Upper lobe of right lung (tissue), 1 donor: Measurements from ENCODE around the gene CHKA. TPM values are rescaled to one million over a fixed set of nuclear protein-coding genes. Genes with fewer than 3 reads are reported as not detected.

ENCODE experiments used
- ATAC-seq: fragments of 200-7000 bp; cut with Tn5 transposase; one replicate; pipeline ENCODE4 v1.9.1; 2020; ENCODE audit warnings: mild to moderate bottlenecking, moderate library complexity
- DNase-seq: peaks from one replicate; pipeline ENCODE4 v3.0.0-alpha.2; 2020
- H3K27ac ChIP-seq: fragments of 200-600 bp; one replicate; pipeline ENCODE4 v1.8.0; 2022
- H3K27me3 ChIP-seq: fragments of 200-600 bp; one replicate; pipeline ENCODE4 v1.8.0; 2022; ENCODE audit warnings: mild to moderate bottlenecking
- H3K36me3 ChIP-seq: fragments of 200-600 bp; one replicate; pipeline ENCODE4 v1.8.0; 2022
- H3K4me1 ChIP-seq: fragments of 200-600 bp; one replicate; pipeline ENCODE4 v1.8.0; 2022
- H3K4me3 ChIP-seq: fragments of 200-600 bp; one replicate; pipeline ENCODE4 v1.8.0; 2022; ENCODE audit warnings: mild to moderate bottlenecking
- H3K9me3 ChIP-seq: fragments of 200-600 bp; one replicate; pipeline ENCODE4 v1.8.0; 2022
- intact Hi-C: fragments of 100-400 bp; cut with DNase I; formaldehyde crosslinking; loops from one replicate; pipeline ENCODE4 v1.11.0; 2022
- total RNA-seq: library from RNA; stranded (reverse); fragmentation: NEBNext Ultra II Directional; extraction: Animal tissue kit (Norgen Biotek cat#: 25700); gene quantifications from one replicate; pipeline ENCODE4 v1.2.1, GENCODE V29; 2021
- TF ChIP-seq, protein P1 (sequence below): fragments of 200-600 bp; IDR thresholded peaks from one replicate; pipeline ENCODE4 v1.8.0; 2022; ENCODE audit warnings: antibody characterized with exemption
- donor health status: DM: no; HTN: yes; CAD: no; lungs with severe emphysema.

Gene CHKA
- total RNA-seq, 1 donor from 2014 or later = 53.3 TPM

DNA sequence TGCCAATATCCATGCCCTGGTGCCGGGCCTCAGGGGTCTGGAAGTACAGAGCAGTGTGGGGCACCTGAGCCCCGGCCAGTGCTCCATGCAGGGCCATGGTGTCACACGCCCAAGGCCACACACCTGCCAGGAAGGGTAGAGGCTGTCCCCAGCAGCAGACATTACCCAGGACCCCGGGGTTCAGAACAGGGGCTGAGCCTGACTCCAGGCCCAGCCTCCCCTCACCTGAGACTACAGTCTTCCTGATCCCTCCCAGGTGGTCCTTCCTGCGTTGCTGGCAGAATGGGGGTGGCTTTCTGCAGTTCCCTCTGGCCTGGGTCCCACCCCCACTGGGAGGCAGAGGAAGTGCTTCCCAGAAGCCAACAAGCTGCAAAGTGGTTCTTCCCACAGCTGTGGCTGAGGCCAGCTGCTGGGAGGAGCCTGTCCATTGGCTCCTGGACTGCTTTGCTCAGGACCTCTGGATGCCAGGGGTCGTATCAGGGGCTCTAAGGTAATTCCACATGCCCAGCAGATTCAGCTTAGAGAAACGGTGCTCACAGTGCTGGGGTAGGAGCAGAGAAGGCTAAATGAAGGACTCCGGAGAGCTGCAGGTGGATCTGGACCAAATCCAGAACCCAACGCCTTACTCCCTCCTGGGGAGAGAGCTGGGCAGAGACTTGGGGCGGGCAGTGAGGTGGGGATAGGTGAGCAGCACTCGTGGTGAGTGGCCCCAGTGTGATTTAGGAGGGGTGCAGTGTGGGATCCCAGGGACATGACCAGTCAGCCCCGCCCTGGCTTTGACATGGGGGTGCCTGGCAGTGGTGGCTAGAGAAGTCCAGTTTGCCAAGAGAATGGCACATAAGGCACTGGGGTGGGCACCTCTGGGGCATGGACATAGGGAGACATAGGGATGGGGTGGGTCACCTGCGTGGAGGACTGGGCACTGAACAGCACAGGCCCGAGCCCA, 69.7 kb downstream of the CHKA start:
- H3K36me3 ChIP-seq = peaks cover 53% of the 10 kb centered on the region
- H3K27me3 ChIP-seq = no peaks in the 10 kb centered on the region
- no peaks in the 10 kb centered on the region for H3K9me3 ChIP-seq
- no peak overlapping the region for H3K27ac ChIP-seq
- intact Hi-C loops = no loop called here
- ATAC-seq (peak; percentile 5), DNase-seq (peak; percentile 62)
- TF ChIP-seq, protein P1, sequence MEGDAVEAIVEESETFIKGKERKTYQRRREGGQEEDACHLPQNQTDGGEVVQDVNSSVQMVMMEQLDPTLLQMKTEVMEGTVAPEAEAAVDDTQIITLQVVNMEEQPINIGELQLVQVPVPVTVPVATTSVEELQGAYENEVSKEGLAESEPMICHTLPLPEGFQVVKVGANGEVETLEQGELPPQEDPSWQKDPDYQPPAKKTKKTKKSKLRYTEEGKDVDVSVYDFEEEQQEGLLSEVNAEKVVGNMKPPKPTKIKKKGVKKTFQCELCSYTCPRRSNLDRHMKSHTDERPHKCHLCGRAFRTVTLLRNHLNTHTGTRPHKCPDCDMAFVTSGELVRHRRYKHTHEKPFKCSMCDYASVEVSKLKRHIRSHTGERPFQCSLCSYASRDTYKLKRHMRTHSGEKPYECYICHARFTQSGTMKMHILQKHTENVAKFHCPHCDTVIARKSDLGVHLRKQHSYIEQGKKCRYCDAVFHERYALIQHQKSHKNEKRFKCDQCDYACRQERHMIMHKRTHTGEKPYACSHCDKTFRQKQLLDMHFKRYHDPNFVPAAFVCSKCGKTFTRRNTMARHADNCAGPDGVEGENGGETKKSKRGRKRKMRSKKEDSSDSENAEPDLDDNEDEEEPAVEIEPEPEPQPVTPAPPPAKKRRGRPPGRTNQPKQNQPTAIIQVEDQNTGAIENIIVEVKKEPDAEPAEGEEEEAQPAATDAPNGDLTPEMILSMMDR = no peak
- no peaks in the 10 kb centered on the region for H3K4me1 ChIP-seq
- H3K4me3 ChIP-seq = no peak overlapping the region

DNA sequence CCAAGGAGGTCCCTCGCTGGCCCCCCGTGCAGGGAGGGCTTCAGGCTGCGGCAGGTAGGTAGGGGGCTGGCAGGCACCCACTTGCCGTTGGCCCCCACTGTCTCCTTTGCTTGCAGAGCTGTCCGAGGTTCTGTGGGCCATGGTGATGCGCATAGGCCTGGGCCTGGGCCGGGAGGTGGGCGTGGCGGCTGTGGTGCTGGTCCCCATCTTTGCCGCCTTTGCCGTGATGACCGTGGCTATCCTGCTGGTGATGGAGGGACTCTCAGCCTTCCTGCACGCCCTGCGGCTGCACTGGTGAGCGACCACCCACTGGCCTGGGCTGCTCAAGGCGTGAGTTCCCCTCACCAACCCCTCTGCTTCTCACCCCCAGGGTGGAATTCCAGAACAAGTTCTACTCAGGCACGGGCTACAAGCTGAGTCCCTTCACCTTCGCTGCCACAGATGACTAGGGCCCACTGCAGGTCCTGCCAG, 70.8 kb downstream of the CHKA start:
- DNase-seq = peak; percentile 58
- intact Hi-C loops = no loop called here
- Histone ChIP-seq H3K27ac (no peak overlapping the region), H3K27me3 (no peaks in the 10 kb centered on the region), H3K9me3 (no peaks in the 10 kb centered on the region), H3K4me1 (no peaks in the 10 kb centered on the region), H3K36me3 (peaks cover 57% of the 10 kb centered on the region), H3K4me3 (no peak overlapping the region)
- ATAC-seq = no peak
- TF ChIP-seq, protein P1 = no peak

DNA sequence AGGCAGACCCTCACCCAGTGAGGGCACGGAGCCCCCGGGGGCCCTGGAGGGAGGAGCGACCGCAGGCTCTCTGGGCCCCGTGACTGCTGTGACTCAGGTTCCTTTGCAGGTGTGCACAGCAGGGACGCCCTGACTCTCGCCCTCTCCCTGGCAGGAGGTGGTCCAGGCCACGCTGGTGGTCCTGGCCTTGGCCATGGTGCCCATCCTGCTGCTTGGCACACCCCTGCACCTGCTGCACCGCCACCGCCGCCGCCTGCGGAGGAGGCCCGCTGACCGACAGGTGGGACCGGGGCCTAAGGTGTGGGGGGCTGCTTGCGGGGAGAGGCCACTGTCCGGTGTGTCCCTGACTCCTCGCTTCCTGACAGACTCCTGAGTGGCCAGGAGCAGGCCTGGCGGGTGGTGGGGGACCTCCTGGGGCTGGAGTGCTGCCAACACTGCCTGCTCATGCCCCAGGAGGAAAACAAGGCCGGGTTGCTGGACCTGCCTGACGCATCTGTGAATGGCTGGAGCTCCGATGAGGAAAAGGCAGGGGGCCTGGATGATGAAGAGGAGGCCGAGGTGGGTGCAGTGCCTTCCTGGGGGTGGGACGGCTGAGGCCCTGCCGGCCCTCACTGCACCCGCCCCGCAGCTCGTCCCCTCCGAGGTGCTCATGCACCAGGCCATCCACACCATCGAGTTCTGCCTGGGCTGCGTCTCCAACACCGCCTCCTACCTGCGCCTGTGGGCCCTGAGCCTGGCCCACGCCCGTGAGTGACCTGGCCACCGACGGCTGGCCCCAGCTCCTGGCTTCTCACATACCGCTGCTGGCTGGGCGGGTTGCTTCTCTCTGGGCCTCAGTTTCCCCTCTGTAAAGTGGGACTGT, 71.4 kb downstream of the CHKA start:
- Histone ChIP-seq H3K9me3 (no peaks in the 10 kb centered on the region), H3K27ac (no peak overlapping the region), H3K36me3 (peaks cover 63% of the 10 kb centered on the region), H3K4me3 (no peak overlapping the region), H3K27me3 (no peaks in the 10 kb centered on the region), H3K4me1 (no peaks in the 10 kb centered on the region)
- no peak for ATAC-seq
- DNase-seq = no peak
- intact Hi-C loops = no loop called here
- TF ChIP-seq, protein P1 = no peak

DNA sequence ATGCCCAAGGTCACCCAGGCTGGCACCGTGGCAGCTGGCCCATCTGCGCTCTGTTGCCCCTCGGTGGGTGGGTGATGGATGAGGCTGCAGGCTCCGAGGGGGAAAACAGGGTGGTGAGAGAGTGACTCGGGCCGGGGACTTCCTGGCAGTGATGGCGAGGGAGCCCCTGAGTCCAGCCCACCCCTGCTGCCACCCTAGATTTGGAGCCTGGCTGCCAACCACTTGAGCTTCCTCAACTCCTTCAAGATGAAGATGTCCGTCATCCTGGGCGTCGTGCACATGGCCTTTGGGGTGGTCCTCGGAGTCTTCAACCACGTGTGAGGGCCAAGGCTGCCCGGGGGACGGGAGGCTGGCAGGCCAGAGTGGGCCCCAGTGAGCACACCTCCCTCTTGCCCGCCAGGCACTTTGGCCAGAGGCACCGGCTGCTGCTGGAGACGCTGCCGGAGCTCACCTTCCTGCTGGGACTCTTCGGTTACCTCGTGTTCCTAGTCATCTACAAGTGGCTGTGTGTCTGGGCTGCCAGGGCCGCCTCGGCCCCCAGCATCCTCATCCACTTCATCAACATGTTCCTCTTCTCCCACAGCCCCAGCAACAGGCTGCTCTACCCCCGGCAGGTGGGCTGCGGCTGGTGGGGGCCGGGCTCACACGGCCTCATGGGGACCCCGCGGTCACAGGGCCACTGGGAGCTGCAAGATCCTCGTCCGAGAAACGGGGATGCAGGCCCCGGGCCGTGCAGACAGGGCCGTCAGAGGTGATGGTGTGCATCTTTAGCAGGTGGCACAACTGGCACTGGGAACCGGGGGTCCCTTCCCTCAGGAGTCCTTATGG, 72.3 kb downstream of the CHKA start:
- Histone ChIP-seq H3K4me3 (no peak overlapping the region), H3K27me3 (no peaks in the 10 kb centered on the region), H3K36me3 (peaks cover 72% of the 10 kb centered on the region), H3K4me1 (no peaks in the 10 kb centered on the region), H3K27ac (no peak overlapping the region), H3K9me3 (no peaks in the 10 kb centered on the region)
- DNase-seq (peak; percentile 62), ATAC-seq (no peak)
- intact Hi-C loops = no loop called here
- TF ChIP-seq, protein P1 = no peak
